ENCODE data around the gene USF2.
"Not testable (repeated sequence)": the region's sequence is repeated elsewhere in the genome, so short reads cannot be mapped to it uniquely, and the experiment has no call there.

USF2 gene, protein sequence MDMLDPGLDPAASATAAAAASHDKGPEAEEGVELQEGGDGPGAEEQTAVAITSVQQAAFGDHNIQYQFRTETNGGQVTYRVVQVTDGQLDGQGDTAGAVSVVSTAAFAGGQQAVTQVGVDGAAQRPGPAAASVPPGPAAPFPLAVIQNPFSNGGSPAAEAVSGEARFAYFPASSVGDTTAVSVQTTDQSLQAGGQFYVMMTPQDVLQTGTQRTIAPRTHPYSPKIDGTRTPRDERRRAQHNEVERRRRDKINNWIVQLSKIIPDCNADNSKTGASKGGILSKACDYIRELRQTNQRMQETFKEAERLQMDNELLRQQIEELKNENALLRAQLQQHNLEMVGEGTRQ

DNA sequence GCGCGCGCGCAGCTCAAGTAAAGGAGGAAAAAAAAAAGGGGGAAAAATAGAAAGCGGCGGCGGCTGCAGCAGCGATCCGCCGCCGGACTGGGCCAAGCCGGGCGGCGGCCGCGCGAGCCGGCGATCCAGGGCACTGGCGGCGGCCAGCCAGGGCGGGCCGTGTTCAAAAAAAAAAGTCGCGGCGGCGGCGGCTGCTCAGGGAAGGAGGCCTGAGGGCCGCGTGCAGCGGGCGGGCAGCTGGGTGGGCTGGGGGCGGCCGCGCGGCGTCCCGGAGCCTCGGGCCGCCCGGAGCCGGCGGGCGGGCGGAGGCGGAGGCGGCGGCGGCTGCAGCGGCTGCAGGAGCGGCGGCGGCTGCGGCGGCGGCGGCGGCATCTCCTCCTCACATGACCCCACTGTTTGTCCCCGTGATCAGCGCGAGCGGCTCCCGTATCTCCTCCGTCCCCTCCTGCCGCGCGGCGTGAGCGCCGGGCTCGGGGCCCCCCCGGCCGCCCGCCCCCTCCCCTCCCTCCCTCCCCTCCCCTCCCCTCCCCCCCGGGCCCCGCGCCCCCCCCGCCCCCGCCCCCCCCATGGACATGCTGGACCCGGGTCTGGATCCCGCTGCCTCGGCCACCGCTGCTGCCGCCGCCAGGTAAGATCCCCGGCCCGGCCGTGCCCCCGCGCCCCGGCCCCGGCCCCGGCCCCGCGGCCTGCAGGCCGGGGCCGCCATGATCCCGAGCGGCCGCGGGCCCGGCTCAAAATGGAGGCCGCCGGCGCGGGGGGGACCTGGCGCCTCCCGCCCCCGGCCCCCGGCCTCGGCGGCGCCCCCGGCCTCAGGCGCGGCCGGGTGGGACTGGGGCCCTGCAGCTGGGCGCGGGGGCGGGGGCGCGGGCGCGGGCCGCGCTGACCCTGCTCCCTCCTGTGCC lies at the start of gene USF2:
Gene USF2, plus strand, starts transcription at position 427 of the 902 bp plus-strand sequence. Its CDS starts 140 bp downstream, at position 567.
- DNase-seq (ENCODE audit: low spot score), result peak; percentile 61

DNA sequence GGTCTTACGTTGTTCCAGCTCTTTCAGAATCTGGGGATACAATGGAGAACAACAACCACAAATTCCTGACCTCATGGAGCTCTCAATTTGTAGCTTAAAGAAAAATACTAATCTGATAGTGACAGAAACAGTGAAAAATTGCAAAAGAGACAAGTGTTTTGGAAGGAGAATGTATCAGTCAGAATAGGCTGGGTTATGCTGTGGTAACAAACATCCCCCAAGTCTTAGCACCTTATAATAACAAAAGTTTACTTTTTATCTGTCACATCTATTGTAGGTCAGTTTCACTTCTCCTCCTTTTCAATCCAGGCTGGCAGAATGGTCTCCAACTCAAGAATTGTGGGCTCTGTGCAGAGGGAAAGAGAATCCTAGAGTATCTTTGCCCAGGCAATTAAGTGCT lies 49.8 kb upstream of the USF2 start:
- no peak for DNase-seq (ENCODE audit: low spot score)

DNA sequence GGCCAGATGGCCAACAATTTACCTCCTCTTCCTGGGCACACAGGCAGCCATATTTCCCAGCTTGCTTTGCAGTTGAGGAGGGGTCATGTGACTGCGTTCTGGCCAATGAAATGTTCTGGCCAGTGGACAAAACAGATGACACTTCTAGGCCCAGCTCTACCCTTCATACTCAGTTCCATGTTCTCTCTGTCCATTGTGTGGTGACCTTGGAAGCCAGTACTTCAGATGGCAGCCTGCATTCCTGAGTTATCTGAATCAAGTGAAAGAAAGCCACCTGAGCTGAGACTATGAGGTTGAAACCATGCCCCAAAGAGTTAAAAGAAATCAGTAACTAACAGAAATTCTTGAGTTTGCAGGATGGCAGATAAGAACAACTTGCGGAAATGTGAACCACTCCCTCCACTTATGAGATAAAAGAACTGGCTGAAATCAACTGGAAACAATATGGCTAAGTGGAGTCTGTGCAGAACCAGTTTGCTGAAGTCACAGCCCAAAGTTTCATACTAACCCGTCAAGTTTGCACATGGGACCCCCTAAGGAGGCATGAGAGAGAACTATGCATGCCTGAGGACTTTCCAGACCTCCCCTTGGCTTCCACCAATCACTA lies 48.3 kb upstream of the USF2 start:
- no peak for DNase-seq (ENCODE audit: low spot score)

- not testable (repeated sequence) for DNase-seq (ENCODE audit: low spot score)
Measured at GRCh38 chr19:35220973-35221590, 47.7 kb upstream of the USF2 start.

GRCh38 chr19:35222373-35223015 lies 46.3 kb upstream of the USF2 start:
- no peak for DNase-seq (ENCODE audit: low spot score)

GRCh38 chr19:35223084-35223790 lies 45.5 kb upstream of the USF2 start:
- no peak for DNase-seq (ENCODE audit: low spot score)

GRCh38 chr19:35223862-35224505 lies 44.8 kb upstream of the USF2 start:
- DNase-seq (ENCODE audit: low spot score), result no peak

DNA sequence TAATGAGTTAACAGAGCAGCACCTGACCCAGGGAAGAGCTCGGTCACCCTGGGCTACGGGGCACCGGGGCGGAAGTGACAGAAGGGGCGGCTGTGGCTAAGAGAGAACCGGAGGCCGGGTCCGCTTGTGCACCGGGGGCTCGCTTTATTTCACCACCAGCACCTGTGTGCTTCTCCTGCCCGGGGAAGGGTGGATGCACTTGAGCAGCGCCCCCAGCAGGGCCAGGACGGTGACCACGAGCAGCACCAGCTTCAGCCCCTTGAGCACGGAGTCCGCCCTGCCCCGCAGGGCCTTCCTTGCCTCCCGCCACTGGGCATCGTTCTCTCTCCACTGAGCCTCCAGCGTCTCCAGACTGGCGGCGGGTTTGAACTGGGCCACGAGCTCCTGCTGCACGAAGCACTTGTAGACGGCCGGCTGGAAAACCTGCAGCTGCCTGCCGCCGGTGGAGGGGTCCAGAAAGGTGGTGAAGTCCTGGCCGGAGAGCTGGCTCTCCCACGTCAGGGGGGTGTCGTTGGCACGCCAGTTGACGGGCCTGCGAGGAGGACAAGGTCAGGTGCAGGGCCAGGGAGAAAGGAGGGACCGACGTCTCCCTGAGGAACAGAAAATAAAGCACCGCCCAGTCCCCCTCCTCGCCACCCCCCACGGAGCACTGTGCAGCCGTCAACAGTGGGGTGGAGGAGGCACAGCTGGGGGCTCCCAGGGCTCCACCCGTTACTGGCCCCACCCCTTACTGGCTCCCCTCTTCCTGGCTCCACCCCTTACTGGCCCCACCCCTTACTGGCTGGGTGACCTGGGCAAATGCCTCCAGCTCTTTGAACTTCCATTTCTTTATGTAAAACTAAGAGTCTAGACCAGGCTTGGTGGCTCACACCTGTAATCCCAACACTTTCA lies 43.8 kb upstream of the USF2 start:
- no peak for DNase-seq (ENCODE audit: low spot score)

- no peak for DNase-seq (ENCODE audit: low spot score)
Measured at GRCh38 chr19:35225951-35226350, 42.8 kb upstream of the USF2 start.

GRCh38 chr19:35226748-35227147 lies 42.0 kb upstream of the USF2 start:
- no peak for DNase-seq (ENCODE audit: low spot score)

DNA sequence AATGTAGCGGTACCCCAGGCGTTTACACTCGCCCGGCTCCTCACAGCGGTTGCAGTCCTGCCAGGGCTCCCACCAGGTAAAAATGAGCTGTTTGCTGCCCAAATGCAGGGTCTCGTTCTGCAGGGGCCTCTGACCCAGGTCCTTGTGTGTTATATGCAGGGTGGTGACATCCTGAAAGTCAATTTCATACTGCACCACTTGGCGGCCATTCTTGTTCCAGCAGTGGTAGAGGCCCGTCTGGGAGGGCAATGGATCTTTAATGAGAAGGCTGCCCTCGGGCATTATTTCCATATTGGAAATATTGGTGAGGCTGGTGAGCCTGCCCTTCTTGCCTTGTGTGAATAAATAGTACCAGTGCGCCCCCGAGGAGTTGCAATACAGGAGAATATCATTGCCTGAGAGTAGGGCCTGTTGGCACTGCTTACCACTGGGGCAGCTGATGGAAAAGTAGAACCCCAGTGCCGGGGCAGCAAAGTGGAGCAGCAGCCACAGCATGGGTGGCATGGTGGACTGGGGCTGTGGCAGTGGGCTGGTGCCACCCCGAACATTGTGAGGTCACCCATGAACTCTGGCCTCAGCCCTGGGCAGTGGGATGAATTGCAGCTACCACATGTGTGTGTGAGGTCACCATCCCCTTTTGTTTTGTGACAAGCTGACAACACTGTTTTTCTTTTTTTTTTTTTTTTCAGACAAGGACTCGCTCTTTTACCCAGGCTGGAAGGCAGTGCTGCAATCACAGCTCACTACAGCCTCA lies 40.4 kb upstream of the USF2 start, which contains the start of gene FAM187B:
Gene FAM187B, minus strand, starts transcription at position 563 of the 754 bp plus-strand sequence. Its CDS starts 59 bp downstream, at position 504.
- no peak for DNase-seq (ENCODE audit: low spot score)

- no peak for DNase-seq (ENCODE audit: low spot score)
Measured at GRCh38 chr19:35229601-35230000, 39.2 kb upstream of the USF2 start.

DNA sequence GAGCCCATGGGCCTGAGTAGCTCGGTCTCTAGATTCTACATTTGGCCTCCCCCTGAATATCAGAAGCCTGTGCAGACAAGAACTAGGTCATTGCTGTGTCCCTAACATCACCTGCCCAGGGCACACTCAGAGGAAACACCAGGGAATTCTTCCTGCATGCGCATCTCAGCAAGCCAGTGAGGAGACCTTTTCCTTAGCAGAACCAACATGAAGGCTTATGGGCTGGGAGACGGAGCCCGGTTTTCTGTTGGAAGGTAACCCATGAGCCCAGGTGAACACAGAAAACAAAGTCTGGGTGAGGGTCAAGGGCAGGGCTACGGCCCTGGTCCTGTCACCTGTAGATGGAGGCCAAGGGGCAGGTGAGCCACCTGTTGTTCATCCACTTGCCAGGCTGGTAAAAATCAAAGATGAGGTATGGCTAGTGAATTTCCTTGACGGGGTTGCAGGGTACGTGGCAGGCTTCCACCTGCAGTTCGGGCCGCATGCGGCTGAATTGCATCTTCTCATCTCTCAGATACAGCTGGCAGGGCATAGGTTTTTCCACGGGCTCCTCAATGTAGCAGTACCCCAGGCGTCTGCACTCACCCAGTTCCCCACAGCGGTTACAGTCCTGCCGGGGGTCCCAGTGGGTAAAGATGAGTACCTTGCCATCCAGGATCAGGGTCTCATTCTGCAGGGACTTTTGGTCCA lies 36.7 kb upstream of the USF2 start:
- no peak for DNase-seq (ENCODE audit: low spot score)

DNA sequence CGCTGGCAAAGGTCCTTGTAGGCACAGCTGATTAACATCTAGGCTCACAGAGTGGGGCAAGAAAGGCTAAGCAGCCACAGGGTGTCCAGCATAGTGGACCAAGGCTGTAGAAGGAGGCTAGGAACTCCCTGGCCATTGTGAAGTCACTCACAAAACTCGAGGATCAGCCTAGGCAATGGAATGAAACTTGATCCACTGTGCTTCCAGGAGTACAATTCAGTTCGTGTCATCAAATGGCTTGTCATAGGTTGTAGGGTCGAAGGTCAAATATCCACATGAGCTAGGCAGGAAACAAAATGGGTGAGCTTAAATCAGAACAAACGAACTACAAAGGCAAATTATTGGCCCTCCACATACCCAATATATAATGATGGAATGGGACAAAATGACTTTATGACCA lies 35.9 kb upstream of the USF2 start:
- DNase-seq (ENCODE audit: low spot score), result no peak

DNA sequence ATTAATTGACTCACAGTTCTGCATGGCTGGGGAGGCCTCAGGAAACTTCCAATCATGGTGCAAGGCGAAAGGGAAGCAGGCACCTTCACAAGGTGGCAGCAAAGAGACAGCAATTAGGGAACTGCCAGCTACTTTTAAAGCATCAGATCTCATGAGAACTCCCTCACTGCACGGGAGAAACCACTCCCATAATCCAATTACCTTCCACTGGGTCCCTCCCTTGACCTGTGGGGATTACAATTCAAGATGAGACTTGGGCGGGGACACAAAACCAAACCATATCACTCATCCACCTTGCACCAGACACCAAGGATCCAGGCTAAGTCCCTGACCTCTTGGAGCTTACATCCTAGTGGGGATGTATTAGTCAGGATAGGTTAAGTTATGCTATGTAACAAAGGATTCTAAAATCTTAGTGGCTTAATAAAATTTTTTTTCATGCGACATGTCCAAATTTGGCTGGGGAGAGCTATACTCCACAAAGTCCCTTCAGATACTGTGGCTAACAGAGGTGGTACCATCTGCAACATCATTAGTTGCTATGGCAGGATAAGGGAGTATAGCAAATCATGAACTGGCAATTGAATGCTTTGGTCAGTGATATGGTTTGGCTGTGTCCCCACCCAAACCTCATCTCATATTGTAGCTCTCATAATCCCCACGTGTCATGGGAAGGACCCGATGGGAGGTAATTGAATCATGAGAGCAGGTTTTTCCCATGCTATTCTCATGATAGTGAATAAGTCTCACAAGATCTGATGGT lies 31.9 kb upstream of the USF2 start:
- DNase-seq (ENCODE audit: low spot score), result peak; percentile 54

- DNase-seq (ENCODE audit: low spot score), result not testable (repeated sequence)
Measured at GRCh38 chr19:35239597-35239996, 29.2 kb upstream of the USF2 start.

DNA sequence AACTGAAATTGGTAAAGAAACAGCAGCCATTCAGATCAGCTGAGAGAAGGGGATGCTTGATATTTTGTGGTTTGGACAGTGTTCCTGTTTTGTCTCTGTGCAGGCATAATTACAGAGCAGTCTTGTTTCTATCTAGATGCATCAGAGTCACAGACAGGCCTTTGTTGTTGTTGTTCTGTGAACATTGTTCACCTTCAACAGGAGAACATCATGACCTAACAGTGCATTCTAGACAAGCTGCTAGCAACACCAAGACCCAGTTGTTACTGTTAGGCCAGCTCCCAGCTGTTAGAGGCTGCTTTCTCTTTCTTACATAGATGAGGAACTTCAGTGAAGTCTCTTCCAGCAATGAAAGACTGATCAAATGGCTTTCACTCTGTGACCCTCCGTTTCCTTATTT lies 28.4 kb upstream of the USF2 start:
- DNase-seq (ENCODE audit: low spot score), result peak; percentile 74

Data from CD4-positive, alpha-beta T cell treated with Interleukin-2 at 100 ng/mL for 4 hours (primary cell).